Stimulated activated effector memory CD8-positive, alpha-beta T cell treated with anti-CD3 and anti-CD28 coated beads, Interleukin-12 subunit alpha, Interleukin-12 subunit beta, amount 100 ng/mL, for 72 hours (primary cell): ENCODE measurements around the gene KCNH2.
A peak's percentile ranks its signal among the peaks of the same experiment; 100 is the strongest.
"Not testable (repeated sequence)": the region's sequence is repeated elsewhere in the genome, so short reads cannot be mapped to it uniquely, and the experiment has no call there.

Source experiments
- ATAC-seq: fragments of 150-1000 bp; cut with Tn5 transposase; 2 replicates; pipeline ENCODE4 v1.10.0; 2021
- DNase-seq, 2 donors: peaks; one replicate each; pipeline ENCODE4 v3.0.0; 2021 to 2022; ENCODE audit warnings: low spot score in 2 of 2
- H3K27ac Mint-ChIP-seq: one replicate; pipeline ENCODE4 v1.8.0; 2022; ENCODE audit warnings: mild to moderate bottlenecking, mixed read lengths
- H3K36me3 Mint-ChIP-seq: one replicate; pipeline ENCODE4 v1.8.0; 2022; ENCODE audit warnings: mild to moderate bottlenecking, mixed read lengths
- H3K4me1 Mint-ChIP-seq: one replicate; pipeline ENCODE4 v1.8.0; 2022; ENCODE audit warnings: mixed read lengths
- H3K4me3 Mint-ChIP-seq: one replicate; pipeline ENCODE4 v1.8.0; 2022; ENCODE audit warnings: mild to moderate bottlenecking, mixed read lengths
- H3K9me3 Mint-ChIP-seq: one replicate; pipeline ENCODE4 v1.8.0; 2022; ENCODE audit warnings: mixed read lengths

The KCNH2 gene, protein sequence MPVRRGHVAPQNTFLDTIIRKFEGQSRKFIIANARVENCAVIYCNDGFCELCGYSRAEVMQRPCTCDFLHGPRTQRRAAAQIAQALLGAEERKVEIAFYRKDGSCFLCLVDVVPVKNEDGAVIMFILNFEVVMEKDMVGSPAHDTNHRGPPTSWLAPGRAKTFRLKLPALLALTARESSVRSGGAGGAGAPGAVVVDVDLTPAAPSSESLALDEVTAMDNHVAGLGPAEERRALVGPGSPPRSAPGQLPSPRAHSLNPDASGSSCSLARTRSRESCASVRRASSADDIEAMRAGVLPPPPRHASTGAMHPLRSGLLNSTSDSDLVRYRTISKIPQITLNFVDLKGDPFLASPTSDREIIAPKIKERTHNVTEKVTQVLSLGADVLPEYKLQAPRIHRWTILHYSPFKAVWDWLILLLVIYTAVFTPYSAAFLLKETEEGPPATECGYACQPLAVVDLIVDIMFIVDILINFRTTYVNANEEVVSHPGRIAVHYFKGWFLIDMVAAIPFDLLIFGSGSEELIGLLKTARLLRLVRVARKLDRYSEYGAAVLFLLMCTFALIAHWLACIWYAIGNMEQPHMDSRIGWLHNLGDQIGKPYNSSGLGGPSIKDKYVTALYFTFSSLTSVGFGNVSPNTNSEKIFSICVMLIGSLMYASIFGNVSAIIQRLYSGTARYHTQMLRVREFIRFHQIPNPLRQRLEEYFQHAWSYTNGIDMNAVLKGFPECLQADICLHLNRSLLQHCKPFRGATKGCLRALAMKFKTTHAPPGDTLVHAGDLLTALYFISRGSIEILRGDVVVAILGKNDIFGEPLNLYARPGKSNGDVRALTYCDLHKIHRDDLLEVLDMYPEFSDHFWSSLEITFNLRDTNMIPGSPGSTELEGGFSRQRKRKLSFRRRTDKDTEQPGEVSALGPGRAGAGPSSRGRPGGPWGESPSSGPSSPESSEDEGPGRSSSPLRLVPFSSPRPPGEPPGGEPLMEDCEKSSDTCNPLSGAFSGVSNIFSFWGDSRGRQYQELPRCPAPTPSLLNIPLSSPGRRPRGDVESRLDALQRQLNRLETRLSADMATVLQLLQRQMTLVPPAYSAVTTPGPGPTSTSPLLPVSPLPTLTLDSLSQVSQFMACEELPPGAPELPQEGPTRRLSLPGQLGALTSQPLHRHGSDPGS

GRCh38 chr7:150978126-150978789, at the start of gene KCNH2:
Gene KCNH2, minus strand, starts transcription at chr7:150978321. Its CDS starts 408 bp downstream, at chr7:150977913.
- H3K9me3 Mint-ChIP-seq, result no peaks in the 10 kb centered on the region
- no peak within 1 kb of the TSS for H3K27ac Mint-ChIP-seq

DNA sequence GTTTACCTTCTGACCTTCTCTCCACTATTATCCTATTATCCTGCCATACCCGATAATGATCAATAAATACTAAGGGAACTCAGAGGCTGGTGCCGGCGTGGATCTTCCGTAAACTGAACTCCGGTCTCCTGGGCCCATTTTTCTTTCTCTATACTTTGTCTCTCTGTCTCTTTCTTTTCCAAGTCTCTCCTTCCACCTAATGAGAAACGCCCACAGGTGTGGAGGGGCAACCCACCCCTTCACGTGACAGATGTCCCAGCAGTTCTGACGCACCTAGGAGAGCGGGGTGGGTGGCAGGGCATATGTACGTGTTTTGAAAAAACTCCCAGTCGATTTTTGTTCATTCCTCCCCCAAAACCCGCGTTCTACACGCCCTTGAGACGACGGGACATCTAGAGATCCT, 49.6 kb upstream of the KCNH2 start:
- H3K4me3 Mint-ChIP-seq, result peak overlapping the region; percentile 97
- not testable (repeated sequence) for ATAC-seq

More at GRCh38 chr7:150978126-150978789, at the start of gene KCNH2:
- ATAC-seq, result no peak
- H3K36me3 Mint-ChIP-seq, result no peaks in the 10 kb centered on the region
- H3K4me3 Mint-ChIP-seq, result peak within 1 kb of the TSS; percentile 67
- peaks cover 38% of the 10 kb centered on the region for H3K4me1 Mint-ChIP-seq
- no peak for DNase-seq

GRCh38 chr7:151026771-151027727, 48.9 kb upstream of the KCNH2 start:
- Mint-ChIP-seq H3K4me1 (peaks cover 22% of the 10 kb centered on the region), H3K36me3 (peaks cover 25% of the 10 kb centered on the region), H3K4me3 (peak overlapping the region; percentile 97), H3K27ac (peak overlapping the region; percentile 96)
- H3K9me3 Mint-ChIP-seq, DNase-seq, ATAC-seq: not testable (repeated sequence)

More for the DNA sequence above, 49.6 kb upstream of the KCNH2 start:
- not testable (repeated sequence) for H3K9me3 Mint-ChIP-seq, DNase-seq
- peak overlapping the region; percentile 96 for H3K27ac Mint-ChIP-seq
- peaks cover 28% of the 10 kb centered on the region for H3K36me3 Mint-ChIP-seq
- peaks cover 22% of the 10 kb centered on the region for H3K4me1 Mint-ChIP-seq

GRCh38 chr7:151025924-151026671, 48.0 kb upstream of the KCNH2 start:
- Mint-ChIP-seq H3K36me3 (peaks cover 18% of the 10 kb centered on the region), H3K4me1 (peaks cover 22% of the 10 kb centered on the region), H3K9me3 (no peaks in the 10 kb centered on the region), H3K4me3 (no peak overlapping the region), H3K27ac (no peak overlapping the region)
- DNase-seq (no peak), ATAC-seq (no peak)

DNA sequence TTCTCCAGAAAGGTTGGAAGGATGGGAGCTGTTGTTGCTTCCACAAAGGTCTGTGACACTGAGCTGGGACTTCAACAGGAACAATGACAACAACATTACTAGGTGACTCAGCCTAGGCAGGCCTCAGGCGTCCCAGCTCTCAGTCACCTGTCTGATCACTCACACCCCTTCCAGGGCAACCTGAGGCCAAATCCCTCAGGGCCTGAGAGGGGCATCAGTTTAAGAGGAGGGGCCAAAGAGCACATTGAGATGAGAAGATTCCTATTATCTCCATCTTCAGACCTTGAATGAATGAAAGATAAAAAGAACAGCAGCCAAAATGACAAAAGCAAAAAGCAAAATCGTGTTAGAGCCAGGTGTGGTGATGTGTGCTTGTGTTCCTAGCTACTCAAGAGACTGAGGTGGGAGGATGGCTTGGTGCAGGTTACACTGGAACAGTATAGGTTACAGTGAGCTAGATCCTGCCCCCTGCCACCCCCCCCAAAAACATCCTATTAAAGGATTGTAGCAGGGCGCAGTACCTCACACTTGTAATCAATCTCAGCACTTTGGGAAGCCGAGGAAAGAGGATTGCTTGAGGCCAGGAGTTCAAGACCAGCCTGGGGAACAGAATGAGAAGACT, 46.4 kb upstream of the KCNH2 start, which contains the start of gene ATG9B:
Gene ATG9B, minus strand, starts transcription at position 60 of the 622 bp plus-strand sequence. CDS start 71 bp downstream, outside the sequence.
- no peak for DNase-seq
- H3K4me1 Mint-ChIP-seq, result peaks cover 24% of the 10 kb centered on the region
- no peak within 1 kb of the TSS for H3K4me3 Mint-ChIP-seq
- no peak for ATAC-seq
- peak within 1 kb of the TSS; percentile 23 for H3K27ac Mint-ChIP-seq
- no peaks in the 10 kb centered on the region for H3K9me3 Mint-ChIP-seq
- H3K36me3 Mint-ChIP-seq, result peaks cover 13% of the 10 kb centered on the region

- DNase-seq (no peak), ATAC-seq (no peak)
- H3K4me3 Mint-ChIP-seq, result no peak overlapping the region
- peak overlapping the region; percentile 23 for H3K27ac Mint-ChIP-seq
- peaks cover 30% of the 10 kb centered on the region for H3K4me1 Mint-ChIP-seq
- H3K36me3 Mint-ChIP-seq, result peaks cover 14% of the 10 kb centered on the region
- H3K9me3 Mint-ChIP-seq, result no peaks in the 10 kb centered on the region
These were observed 45.1 kb upstream of the KCNH2 start for GRCh38 chr7:151023232-151023631.

GRCh38 chr7:151020231-151020630, 42.1 kb upstream of the KCNH2 start:
- Mint-ChIP-seq H3K27ac (no peak overlapping the region), H3K36me3 (peaks cover 28% of the 10 kb centered on the region), H3K4me3 (peak overlapping the region; percentile 85), H3K9me3 (no peaks in the 10 kb centered on the region), H3K4me1 (peaks cover 46% of the 10 kb centered on the region)
- ATAC-seq, result no peak
- no peak for DNase-seq

DNA sequence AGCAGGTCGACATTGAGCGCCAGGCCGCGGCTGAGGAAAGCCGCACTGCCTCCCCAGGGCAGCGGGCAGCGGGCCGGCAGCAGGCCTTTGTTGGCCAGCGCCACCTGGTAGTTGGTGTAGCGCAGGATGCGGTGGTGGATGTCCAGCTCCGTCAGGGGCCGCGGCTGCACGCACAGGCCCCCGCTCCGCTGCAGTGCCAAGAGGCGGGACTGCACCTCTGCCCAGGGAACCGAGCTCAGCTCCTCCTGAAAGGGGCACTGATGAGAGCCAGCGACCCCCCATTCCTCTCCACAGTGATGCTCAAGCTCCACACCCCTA, 41.0 kb upstream of the KCNH2 start:
- peaks cover 32% of the 10 kb centered on the region for H3K36me3 Mint-ChIP-seq
- no peaks in the 10 kb centered on the region for H3K9me3 Mint-ChIP-seq
- H3K4me1 Mint-ChIP-seq, result peaks cover 51% of the 10 kb centered on the region

GRCh38 chr7:151018421-151019129, 40.5 kb upstream of the KCNH2 start:
- H3K9me3 Mint-ChIP-seq, result no peaks in the 10 kb centered on the region
- peak overlapping the region; percentile 85 for H3K4me3 Mint-ChIP-seq
- DNase-seq, result no peak
- peak; percentile 60 for ATAC-seq
- peaks cover 56% of the 10 kb centered on the region for H3K4me1 Mint-ChIP-seq
- peak overlapping the region; percentile 95 for H3K27ac Mint-ChIP-seq
- H3K36me3 Mint-ChIP-seq, result peaks cover 37% of the 10 kb centered on the region

More for the DNA sequence above, 41.0 kb upstream of the KCNH2 start:
- no peak for ATAC-seq
- DNase-seq, result no peak
- Mint-ChIP-seq H3K27ac (peak overlapping the region; percentile 95), H3K4me3 (peak overlapping the region; percentile 85)

- Mint-ChIP-seq H3K27ac (peak overlapping the region; percentile 95), H3K4me1 (peaks cover 56% of the 10 kb centered on the region), H3K36me3 (peaks cover 39% of the 10 kb centered on the region), H3K9me3 (no peaks in the 10 kb centered on the region), H3K4me3 (peak overlapping the region; percentile 85)
- ATAC-seq, result peak; percentile 81
- DNase-seq, result peak; percentile 86 to 92
These were observed 39.9 kb upstream of the KCNH2 start for GRCh38 chr7:151017953-151018420.

DNA sequence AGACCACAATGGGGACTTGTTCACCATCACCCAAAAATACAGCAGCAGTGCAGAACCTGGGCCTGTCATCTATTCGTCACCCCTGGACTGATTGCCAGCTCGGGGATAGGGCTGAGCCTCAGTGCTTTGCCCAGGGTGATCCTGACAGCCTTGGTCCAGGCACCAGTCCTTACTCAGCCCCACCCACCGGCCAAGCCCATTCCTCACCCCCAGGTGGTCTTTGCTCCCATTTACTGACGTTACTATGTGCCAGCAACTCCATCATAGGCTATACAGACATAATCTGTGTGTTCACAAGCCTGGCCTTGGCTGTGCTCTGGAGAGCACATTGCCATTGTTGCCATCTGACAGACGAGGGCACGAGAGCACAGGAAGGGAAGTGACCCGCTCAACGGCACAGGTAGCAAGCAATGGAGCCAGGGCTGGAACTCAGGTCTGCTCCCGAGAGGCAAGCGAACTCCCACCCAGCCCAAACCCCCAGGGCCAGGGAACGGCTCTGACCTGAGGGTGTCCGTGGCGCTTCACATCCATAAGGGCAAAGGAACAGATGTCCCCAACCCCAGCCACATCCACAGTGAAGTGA, 39.3 kb upstream of the KCNH2 start:
- DNase-seq (no peak), ATAC-seq (no peak)
- Mint-ChIP-seq H3K4me3 (peak overlapping the region; percentile 85), H3K27ac (peak overlapping the region; percentile 95), H3K4me1 (peaks cover 61% of the 10 kb centered on the region), H3K9me3 (no peaks in the 10 kb centered on the region), H3K36me3 (peaks cover 39% of the 10 kb centered on the region)

GRCh38 chr7:151016942-151017341, 38.8 kb upstream of the KCNH2 start:
- peak overlapping the region; percentile 48 for H3K27ac Mint-ChIP-seq
- ATAC-seq (no peak), DNase-seq (no peak)
- H3K9me3 Mint-ChIP-seq, result no peaks in the 10 kb centered on the region
- peak overlapping the region; percentile 85 for H3K4me3 Mint-ChIP-seq
- H3K36me3 Mint-ChIP-seq, result peaks cover 39% of the 10 kb centered on the region
- peaks cover 66% of the 10 kb centered on the region for H3K4me1 Mint-ChIP-seq
